MV-4-11 (cell line): ENCODE results near the gene GALR2.
"Not testable (repeated sequence)": the region's sequence is repeated elsewhere in the genome, so short reads cannot be mapped to it uniquely, and the experiment has no call there.

Source experiments
- DNase-seq: peaks from one replicate; lab custom pipeline; 2025; lab: John Stamatoyannopoulos, UW

The GALR2 gene

GRCh38 chr17:76050538-76051467, 23.8 kb upstream of the GALR2 start:
- DNase-seq = no peak

- no peak for DNase-seq
Observed at GRCh38 chr17:76051561-76051960, 23.0 kb upstream of the GALR2 start.

GRCh38 chr17:76053246-76054111, 21.1 kb upstream of the GALR2 start:
- DNase-seq = peak; percentile 65

- DNase-seq = peak; percentile 26
Observed at GRCh38 chr17:76054112-76054476, 20.5 kb upstream of the GALR2 start.

GRCh38 chr17:76056882-76057281, 17.7 kb upstream of the GALR2 start:
- peak; percentile 12 for DNase-seq

GRCh38 chr17:76058264-76058663, 16.3 kb upstream of the GALR2 start:
- DNase-seq = not testable (repeated sequence)

GRCh38 chr17:76063875-76064546, 10.6 kb upstream of the GALR2 start:
- no peak for DNase-seq

GRCh38 chr17:76065775-76066174, 8.8 kb upstream of the GALR2 start:
- no peak for DNase-seq

- no peak for DNase-seq
Observed at GRCh38 chr17:76071531-76072147, 2.9 kb upstream of the GALR2 start.

- peak; percentile 82 for DNase-seq
Observed at GRCh38 chr17:76072148-76072858, 2.3 kb upstream of the GALR2 start, which contains the start of gene SRP68. SRP68 (minus strand) TSS chr17:76072517; CDS start chr17:76072491, 26 bp downstream.

- no peak for DNase-seq
Observed at GRCh38 chr17:76075364-76076145, 974 bp downstream of the GALR2 start.

GRCh38 chr17:76076146-76076764, 1.7 kb downstream of the GALR2 start:
- DNase-seq = no peak

- no peak for DNase-seq
Observed at GRCh38 chr17:76076765-76077583, 2.4 kb downstream of the GALR2 start.

- DNase-seq = no peak
Observed at GRCh38 chr17:76077584-76078110, 3.1 kb downstream of the GALR2 start.

- DNase-seq = peak; percentile 39
Observed at GRCh38 chr17:76078370-76078769, 3.8 kb downstream of the GALR2 start.

- no peak for DNase-seq
Observed at GRCh38 chr17:76078860-76079534, 4.4 kb downstream of the GALR2 start, which contains the start of gene ZACN. ZACN (plus strand) TSS chr17:76079182; CDS start chr17:76079265, 83 bp downstream.

- DNase-seq = no peak
Observed at GRCh38 chr17:76079535-76079955, 5.0 kb downstream of the GALR2 start.
